Limb (tissue), 2 donors: ENCODE data around the gene HPCAL1.

Experiments used
- DNase-seq, 2 donors: peaks; one replicate each; pipeline ENCODE4 v3.0.0-alpha.2; 2016; ENCODE audit errors: extremely low spot score in 2 of 2

HPCAL1 gene

GRCh38 chr2:10352972-10353371, 50.3 kb downstream of the HPCAL1 start:
- DNase-seq = no peak

GRCh38 chr2:10353931-10354330, 51.2 kb downstream of the HPCAL1 start:
- DNase-seq = no peak

- no peak for DNase-seq
Measured at GRCh38 chr2:10354399-10354798, 51.7 kb downstream of the HPCAL1 start.

- DNase-seq = no peak
Measured at GRCh38 chr2:10355471-10356438, 53.1 kb downstream of the HPCAL1 start.

GRCh38 chr2:10356439-10356811, 53.7 kb downstream of the HPCAL1 start:
- DNase-seq = no peak

GRCh38 chr2:10357193-10358169, 54.8 kb downstream of the HPCAL1 start:
- no peak for DNase-seq

- DNase-seq = no peak
Measured at GRCh38 chr2:10359246-10359645, 56.5 kb downstream of the HPCAL1 start.

- no peak for DNase-seq
Measured at GRCh38 chr2:10359731-10360329, 57.1 kb downstream of the HPCAL1 start.

- DNase-seq = no peak
Measured at GRCh38 chr2:10360460-10360849, 57.8 kb downstream of the HPCAL1 start.

- no peak for DNase-seq
Measured at GRCh38 chr2:10360850-10361588, 58.3 kb downstream of the HPCAL1 start.

GRCh38 chr2:10362096-10362897, 59.6 kb downstream of the HPCAL1 start:
- no peak for DNase-seq

- DNase-seq = no peak
Measured at GRCh38 chr2:10362898-10363454, 60.3 kb downstream of the HPCAL1 start.

GRCh38 chr2:10363861-10364610, 61.3 kb downstream of the HPCAL1 start:
- no peak for DNase-seq

- no peak for DNase-seq
Measured at GRCh38 chr2:10365412-10365811, 62.7 kb downstream of the HPCAL1 start.

- DNase-seq = no peak
Measured at GRCh38 chr2:10366601-10367270, 64.0 kb downstream of the HPCAL1 start.

GRCh38 chr2:10367472-10368439, 65.1 kb downstream of the HPCAL1 start:
- no peak for DNase-seq

GRCh38 chr2:10368491-10369231, 66.0 kb downstream of the HPCAL1 start:
- no peak for DNase-seq
